Thyroid gland (tissue), 4 donors: ENCODE measurements around the gene MYMK. TPM values are rescaled to one million over a fixed set of nuclear protein-coding genes. Genes with fewer than 3 reads are reported as not detected.

ENCODE experiments used
- DNase-seq, 2 donors: peaks; one replicate each; pipeline ENCODE4 v3.0.0-alpha.2; 2019
- H3K27ac ChIP-seq, 3 donors: fragments of 200-600 bp; sonication (generic); 1 replicate in 2 of 3; 2 replicates in 1 of 3; pipeline ENCODE4 v1.5.1; 2016 to 2019; ENCODE audit warnings: mild to moderate bottlenecking in 1 of 3, moderate library complexity in 1 of 3
- H3K27me3 ChIP-seq: fragments of 200-600 bp; sonication (generic); one replicate; pipeline ENCODE4 v1.5.1; 2019
- H3K36me3 ChIP-seq, 2 donors: fragments of 200-600 bp; sonication (generic); one replicate each; pipeline ENCODE4 v1.5.1; 2016 to 2019
- H3K4me1 ChIP-seq, 2 donors: fragments of 200-600 bp; sonication (generic); one replicate each; pipeline ENCODE4 v1.5.1; 2017 to 2019
- H3K4me3 ChIP-seq, 3 donors: fragments of 200-600 bp; sonication (generic); replicated peaks in 1 of 3; 1 replicate in 2 of 3; 2 replicates in 1 of 3; pipeline ENCODE4 v1.5.1; 2016; ENCODE audit warnings: mild to moderate bottlenecking in 1 of 3
- H3K9me3 ChIP-seq: fragments of 200-600 bp; sonication (generic); one replicate; pipeline ENCODE4 v1.5.1; 2017
- POLR2A ChIP-seq, 2 donors: fragments of 450-650 bp; IDR thresholded peaks; one replicate each; pipeline ENCODE4 v1.6.1; 2017; ENCODE audit warnings: antibody characterized with exemption in 2 of 2, mild to moderate bottlenecking in 2 of 2, moderate library complexity in 1 of 2
- WGBS, 2 donors: methylation state at CpG; one replicate each; pipeline ENCODE4 v1.1.5; 2017; 5-methylcytosine and 5-hydroxymethylcytosine counted together
- intact Hi-C: fragments of 100-400 bp; cut with DNase I; formaldehyde crosslinking; loops from one replicate; pipeline ENCODE4 v1.15.1; 2023
- total RNA-seq, 4 donors: library from RNA; depleted of rRNA; stranded (reverse); fragments of >200 nt; gene quantifications; one replicate each; pipeline ENCODE4 v1.2.3, GENCODE V29; 2016
- TF ChIP-seq, protein P1 (sequence below), 6 experiments: fragments of 200-600 bp in 3 of 6; fragments of 450-650 bp in 3 of 6; sonication (generic) in 3 of 6; IDR thresholded peaks; one replicate each; pipeline ENCODE4 v1.5.1; 2016 to 2019; ENCODE audit warnings: antibody characterized with exemption in 6 of 6, mild to moderate bottlenecking in 2 of 6, inconsistent platforms in 1 of 6, moderate library complexity in 1 of 6

Gene MYMK
- total RNA-seq, 4 donors from 2014 or later = not detected

DNA sequence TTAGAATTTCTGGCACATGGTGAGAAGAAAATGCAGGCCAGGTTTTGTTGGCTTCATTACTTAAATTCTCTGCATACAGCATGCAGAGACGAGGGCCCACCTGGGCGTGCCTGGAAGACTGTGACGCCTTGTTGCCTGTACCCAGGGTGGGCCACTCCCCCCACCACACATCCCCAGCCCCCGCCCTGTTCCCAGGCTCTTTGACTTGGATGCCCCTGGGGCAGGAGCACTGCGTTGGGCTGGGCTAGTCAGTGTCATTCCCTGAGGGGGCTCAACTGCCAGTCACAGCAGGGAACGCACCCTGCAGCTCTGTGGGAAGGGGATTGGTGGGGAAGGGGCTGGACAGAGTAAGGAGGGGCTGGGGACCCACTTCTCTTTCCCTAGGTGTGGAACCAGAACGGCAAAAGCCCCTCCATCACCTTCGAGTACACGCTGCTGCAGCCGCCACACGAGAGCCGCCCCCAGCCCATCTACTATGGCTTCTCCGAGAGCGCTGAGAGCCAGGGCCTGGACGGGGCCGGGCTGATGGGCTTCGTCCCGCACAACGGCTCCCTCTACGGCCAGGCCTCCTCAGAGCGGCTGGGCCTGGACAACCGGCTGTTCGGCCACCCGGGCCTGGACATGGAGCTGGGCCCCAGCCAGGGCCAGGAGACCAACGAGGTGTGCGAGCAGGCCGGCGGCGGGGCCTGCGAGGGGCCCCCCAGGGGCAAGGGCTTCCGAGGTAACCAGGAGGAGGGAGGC lies 29.4 kb upstream of the MYMK start:
- Histone ChIP-seq H3K27me3 (no peaks in the 10 kb centered on the region), H3K36me3 (no peaks in the 10 kb centered on the region), H3K9me3 (no peaks in the 10 kb centered on the region), H3K4me3 (no peak overlapping the region), H3K27ac (no peak overlapping the region), H3K4me1 (peaks cover 0 to 19% of the 10 kb centered on the region in 2 donors)
- intact Hi-C loops = no loop called here
- no peak for DNase-seq
- TF ChIP-seq POLR2A (IDR thresholded peaks at IDR 0.05) = no peak
- TF ChIP-seq, protein P1, sequence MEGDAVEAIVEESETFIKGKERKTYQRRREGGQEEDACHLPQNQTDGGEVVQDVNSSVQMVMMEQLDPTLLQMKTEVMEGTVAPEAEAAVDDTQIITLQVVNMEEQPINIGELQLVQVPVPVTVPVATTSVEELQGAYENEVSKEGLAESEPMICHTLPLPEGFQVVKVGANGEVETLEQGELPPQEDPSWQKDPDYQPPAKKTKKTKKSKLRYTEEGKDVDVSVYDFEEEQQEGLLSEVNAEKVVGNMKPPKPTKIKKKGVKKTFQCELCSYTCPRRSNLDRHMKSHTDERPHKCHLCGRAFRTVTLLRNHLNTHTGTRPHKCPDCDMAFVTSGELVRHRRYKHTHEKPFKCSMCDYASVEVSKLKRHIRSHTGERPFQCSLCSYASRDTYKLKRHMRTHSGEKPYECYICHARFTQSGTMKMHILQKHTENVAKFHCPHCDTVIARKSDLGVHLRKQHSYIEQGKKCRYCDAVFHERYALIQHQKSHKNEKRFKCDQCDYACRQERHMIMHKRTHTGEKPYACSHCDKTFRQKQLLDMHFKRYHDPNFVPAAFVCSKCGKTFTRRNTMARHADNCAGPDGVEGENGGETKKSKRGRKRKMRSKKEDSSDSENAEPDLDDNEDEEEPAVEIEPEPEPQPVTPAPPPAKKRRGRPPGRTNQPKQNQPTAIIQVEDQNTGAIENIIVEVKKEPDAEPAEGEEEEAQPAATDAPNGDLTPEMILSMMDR (IDR thresholded peaks at IDR 0.05) = no peak
- 86 to 89% methylated on average over 8 to 27 of the region's 31 CpGs for WGBS, 2 donors

DNA sequence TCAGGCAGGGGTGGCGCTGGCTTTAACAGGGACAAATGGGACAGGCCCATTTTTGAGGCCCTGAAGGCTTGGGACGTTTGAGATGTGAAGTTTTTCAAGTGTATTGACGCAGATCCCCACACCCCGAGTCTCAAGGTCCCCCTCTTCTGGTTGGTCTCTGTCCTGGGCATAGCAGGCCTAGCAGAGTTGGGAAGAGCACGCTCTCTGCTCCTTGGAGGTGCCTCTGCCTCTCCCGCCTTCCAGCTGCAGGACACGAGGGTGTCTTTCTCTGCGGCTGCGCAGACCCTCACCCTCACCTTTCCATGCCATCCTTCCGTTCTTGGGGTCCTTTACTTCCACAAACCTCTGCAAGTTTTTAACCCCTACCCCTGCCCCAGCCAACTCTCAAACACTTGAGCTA lies 28.4 kb upstream of the MYMK start:
- WGBS, 2 donors = 90 to 91% methylated on average over 10 of the region's 10 CpGs
- Histone ChIP-seq H3K27ac (no peak overlapping the region), H3K4me1 (peaks cover 0 to 11% of the 10 kb centered on the region in 2 donors), H3K27me3 (no peaks in the 10 kb centered on the region), H3K4me3 (no peak overlapping the region), H3K9me3 (no peaks in the 10 kb centered on the region), H3K36me3 (no peaks in the 10 kb centered on the region)
- intact Hi-C loops = no loop called here
- no peak for DNase-seq
- TF ChIP-seq POLR2A (IDR thresholded peaks at IDR 0.05) = no peak
- TF ChIP-seq, protein P1 (IDR thresholded peaks at IDR 0.05) = no peak

DNA sequence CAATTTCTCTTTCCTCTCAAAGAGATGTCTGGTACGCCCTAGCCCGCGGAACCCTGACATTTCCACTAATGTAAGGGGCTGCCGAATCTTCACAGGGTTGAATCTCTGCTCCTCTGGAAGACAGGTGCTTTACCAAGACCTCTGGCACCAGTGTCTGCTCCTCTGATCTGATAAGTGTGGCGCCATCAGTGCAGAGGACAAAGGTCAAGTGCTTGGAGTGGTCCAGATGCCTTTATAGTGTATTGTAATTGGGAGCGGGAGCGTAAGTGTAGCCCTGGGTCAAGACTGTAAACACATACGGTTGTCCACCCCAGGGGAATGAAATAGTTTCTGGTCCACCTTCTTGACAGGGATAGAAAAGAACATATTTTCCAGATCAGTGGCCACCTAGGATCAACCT lies 27.5 kb upstream of the MYMK start:
- no peak for DNase-seq
- intact Hi-C loops = no loop called here
- peaks cover 0 to 2% of the 10 kb centered on the region in 2 donors for H3K4me1 ChIP-seq
- WGBS, 2 donors = 88 to 89% methylated on average over 8 of the region's 8 CpGs
- H3K36me3 ChIP-seq = no peaks in the 10 kb centered on the region
- H3K9me3 ChIP-seq = no peaks in the 10 kb centered on the region
- H3K27ac ChIP-seq = no peak overlapping the region
- no peak overlapping the region for H3K4me3 ChIP-seq
- TF ChIP-seq, protein P1 (IDR thresholded peaks at IDR 0.05) = no peak
- no peak for TF ChIP-seq POLR2A (IDR thresholded peaks at IDR 0.05)
- H3K27me3 ChIP-seq = no peaks in the 10 kb centered on the region

DNA sequence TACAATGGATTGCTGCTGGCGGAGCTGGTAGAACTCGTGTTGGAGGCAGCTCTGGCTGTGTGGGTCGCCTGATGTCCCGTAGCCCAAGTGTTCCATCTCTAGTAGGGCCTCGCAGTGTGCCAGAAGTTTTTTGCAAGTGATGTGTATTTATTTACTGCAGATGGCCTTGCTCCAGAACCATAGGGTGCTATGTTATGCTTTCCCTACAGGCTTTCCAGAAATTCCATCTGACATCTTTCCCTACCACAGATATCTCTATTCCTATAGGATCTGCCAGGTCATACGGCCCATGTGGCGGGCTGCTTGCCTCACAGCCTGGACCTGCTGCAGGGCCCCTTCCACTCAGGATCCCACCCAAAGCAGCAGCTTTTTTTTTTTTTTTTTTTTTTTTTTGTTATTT lies 26.7 kb upstream of the MYMK start:
- TF ChIP-seq, protein P1 (IDR thresholded peaks at IDR 0.05) = no peak
- TF ChIP-seq POLR2A (IDR thresholded peaks at IDR 0.05) = no peak
- intact Hi-C loops = no loop called here
- 94 to 96% methylated on average over 3 to 7 of the region's 7 CpGs for WGBS, 2 donors

DNA sequence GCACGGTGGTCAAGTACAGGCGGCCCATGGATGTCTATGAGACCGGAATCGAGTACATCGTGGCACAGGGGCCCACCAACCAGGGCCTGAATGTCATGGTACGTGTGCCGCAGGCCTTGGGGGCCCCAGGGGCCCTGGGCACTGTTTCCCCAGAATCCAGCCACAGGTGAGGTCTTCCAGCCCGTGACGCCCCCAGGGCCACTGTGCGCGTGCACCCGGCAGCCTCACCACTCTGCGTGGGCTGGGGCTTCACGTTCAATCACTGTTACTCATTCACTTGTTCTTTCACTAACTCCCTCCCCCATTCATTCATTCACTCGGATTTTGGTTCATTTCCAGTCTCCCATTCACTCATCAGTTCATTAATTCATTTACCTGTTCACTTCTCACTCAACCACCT lies 22.4 kb upstream of the MYMK start:
- H3K36me3 ChIP-seq = no peaks in the 10 kb centered on the region
- H3K27me3 ChIP-seq = no peaks in the 10 kb centered on the region
- no peaks in the 10 kb centered on the region for H3K9me3 ChIP-seq
- H3K27ac ChIP-seq = no peak overlapping the region
- WGBS, 2 donors = 89 to 94% methylated on average over 11 to 14 of the region's 15 CpGs
- intact Hi-C loops = no loop called here
- no peak overlapping the region for H3K4me3 ChIP-seq
- TF ChIP-seq, protein P1 (IDR thresholded peaks at IDR 0.05) = no peak
- no peak for TF ChIP-seq POLR2A (IDR thresholded peaks at IDR 0.05)
- peaks cover 4 to 20% of the 10 kb centered on the region in 2 donors for H3K4me1 ChIP-seq
- DNase-seq = no peak

More for the DNA sequence above, 26.7 kb upstream of the MYMK start:
- Histone ChIP-seq H3K36me3 (no peaks in the 10 kb centered on the region), H3K9me3 (no peaks in the 10 kb centered on the region), H3K4me3 (no peak overlapping the region), H3K27ac (no peak overlapping the region), H3K27me3 (no peaks in the 10 kb centered on the region), H3K4me1 (peaks cover 0 to under 1% of the 10 kb centered on the region in 2 donors)
- no peak for DNase-seq
